ENCODE measurements around the gene IST1. TPM values are rescaled to one million over a fixed set of nuclear protein-coding genes. Genes with fewer than 3 reads are reported as not detected.
"Not testable (repeated sequence)": the region's sequence is repeated elsewhere in the genome, so short reads cannot be mapped to it uniquely, and the experiment has no call there.

IST1 gene
- polyA plus RNA-seq, 1 experiment = 227 TPM

GRCh38 chr16:71903608-71904007 is 8.3 kb downstream of the IST1 start:
- ChIA-PET POLR2A (no interaction called here), CTCF (interaction anchor here (0.6 to 2.3 kb wide), 4 partner anchors 10 to 20 kb away, joined by 3 to 14 read pairs (median 4); partner anchors contain the start of gene ZNF821)
- no peak overlapping the region for H3K4me3 ChIP-seq (ENCODE audit: low read depth, low read length)
- TF ChIP-seq, protein P1, sequence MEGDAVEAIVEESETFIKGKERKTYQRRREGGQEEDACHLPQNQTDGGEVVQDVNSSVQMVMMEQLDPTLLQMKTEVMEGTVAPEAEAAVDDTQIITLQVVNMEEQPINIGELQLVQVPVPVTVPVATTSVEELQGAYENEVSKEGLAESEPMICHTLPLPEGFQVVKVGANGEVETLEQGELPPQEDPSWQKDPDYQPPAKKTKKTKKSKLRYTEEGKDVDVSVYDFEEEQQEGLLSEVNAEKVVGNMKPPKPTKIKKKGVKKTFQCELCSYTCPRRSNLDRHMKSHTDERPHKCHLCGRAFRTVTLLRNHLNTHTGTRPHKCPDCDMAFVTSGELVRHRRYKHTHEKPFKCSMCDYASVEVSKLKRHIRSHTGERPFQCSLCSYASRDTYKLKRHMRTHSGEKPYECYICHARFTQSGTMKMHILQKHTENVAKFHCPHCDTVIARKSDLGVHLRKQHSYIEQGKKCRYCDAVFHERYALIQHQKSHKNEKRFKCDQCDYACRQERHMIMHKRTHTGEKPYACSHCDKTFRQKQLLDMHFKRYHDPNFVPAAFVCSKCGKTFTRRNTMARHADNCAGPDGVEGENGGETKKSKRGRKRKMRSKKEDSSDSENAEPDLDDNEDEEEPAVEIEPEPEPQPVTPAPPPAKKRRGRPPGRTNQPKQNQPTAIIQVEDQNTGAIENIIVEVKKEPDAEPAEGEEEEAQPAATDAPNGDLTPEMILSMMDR (IDR thresholded peaks at IDR 0.05; ENCODE audit: insufficient read depth, low read depth, low read length) = no peak
- H3K36me3 ChIP-seq (ENCODE audit: control insufficient read depth, insufficient read depth, low read length) = peaks cover under 1% of the 10 kb centered on the region; the same call in 1 of the 2 replicates
- H3K27me3 ChIP-seq (ENCODE audit: control insufficient read depth, insufficient read depth, low read length) = no peaks in the 10 kb centered on the region
- DNase-seq (ENCODE audit: low read depth) = no peak

- Histone ChIP-seq H3K36me3 (ENCODE audit: control insufficient read depth, insufficient read depth, low read length) (no peaks in the 10 kb centered on the region), H3K4me3 (ENCODE audit: low read depth, low read length) (no peak overlapping the region), H3K27me3 (ENCODE audit: control insufficient read depth, insufficient read depth, low read length) (no peaks in the 10 kb centered on the region)
- POLR2A ChIA-PET = no interaction called here
- DNase-seq (ENCODE audit: low read depth) = no peak
- CTCF ChIA-PET = interaction anchor here (0.6 kb wide), 1 partner anchor 12 kb away, joined by 3 read pairs; no protein-coding TSS in a partner anchor
- TF ChIP-seq, protein P1 (IDR thresholded peaks at IDR 0.05; ENCODE audit: insufficient read depth, low read depth, low read length) = no peak
These were observed 8.9 kb downstream of the IST1 start for GRCh38 chr16:71904239-71904638.

- CTCF ChIA-PET; H3K27me3 ChIP-seq (ENCODE audit: control insufficient read depth, insufficient read depth, low read length); H3K4me3 ChIP-seq (ENCODE audit: low read depth, low read length); POLR2A ChIA-PET; DNase-seq (ENCODE audit: low read depth); H3K36me3 ChIP-seq (ENCODE audit: control insufficient read depth, insufficient read depth, low read length): not testable (repeated sequence)
These were observed 10.4 kb downstream of the IST1 start for GRCh38 chr16:71905765-71906164.

GRCh38 chr16:71911121-71911520 is 15.8 kb downstream of the IST1 start:
- Histone ChIP-seq H3K4me3 (ENCODE audit: low read depth, low read length) (no peak overlapping the region), H3K36me3 (ENCODE audit: control insufficient read depth, insufficient read depth, low read length) (no peaks in the 10 kb centered on the region), H3K27me3 (ENCODE audit: control insufficient read depth, insufficient read depth, low read length) (no peaks in the 10 kb centered on the region)
- TF ChIP-seq, protein P1 (IDR thresholded peaks at IDR 0.05; ENCODE audit: insufficient read depth, low read depth, low read length) = no peak
- no peak for DNase-seq (ENCODE audit: low read depth)
- CTCF ChIA-PET = interaction anchor here (1.1 to 1.7 kb wide), 2 partner anchors 10 to 28 kb away, joined by 3 to 4 read pairs; partner anchors contain the start of gene ZNF821
- POLR2A ChIA-PET = no interaction called here

GRCh38 chr16:71912534-71913275 is 17.4 kb downstream of the IST1 start:
- TF ChIP-seq, protein P1 (IDR thresholded peaks at IDR 0.05; ENCODE audit: insufficient read depth, low read depth, low read length) = no peak
- DNase-seq (ENCODE audit: low read depth) = no peak
- ChIA-PET POLR2A (no interaction called here), CTCF (interaction anchor here (1.7 kb wide), 1 partner anchor 29 kb away, joined by 4 read pairs; the partner anchor contains the start of gene ZNF821)
- Histone ChIP-seq H3K27me3 (ENCODE audit: control insufficient read depth, insufficient read depth, low read length) (no peaks in the 10 kb centered on the region), H3K4me3 (ENCODE audit: low read depth, low read length) (no peak overlapping the region), H3K36me3 (ENCODE audit: control insufficient read depth, insufficient read depth, low read length) (peaks cover 3% of the 10 kb centered on the region)
